Measurements from ENCODE around the gene FOS. TPM values are rescaled to one million over a fixed set of nuclear protein-coding genes. Genes with fewer than 3 reads are reported as not detected.

FOS gene
- total and polyA plus RNA-seq, 2 of the 13 experiments (the other 11 are each of a cell fraction or from before 2014, with no cell fraction given), result 15.9 to 24.2 TPM

- TF ChIP-seq IRF9 (CRISPR knock-in tag; IDR thresholded peaks at IDR 0.05; ENCODE audit: borderline replicate concordance) (0 out of 2 replicates have a peak, but pooled peaks have one; percentile 19), TEF (CRISPR knock-in tag; IDR thresholded peaks at IDR 0.05) (no peak), KLF16 (CRISPR knock-in tag; IDR thresholded peaks at IDR 0.05) (no peak), NR0B2 (CRISPR knock-in tag; IDR thresholded peaks at IDR 0.05) (0 out of 2 replicates have a peak, but pooled peaks have one; percentile 29), ZBTB39 (CRISPR knock-in tag; IDR thresholded peaks at IDR 0.05) (no peak), ZSCAN22 (CRISPR knock-in tag; IDR thresholded peaks at IDR 0.05) (no peak), USF2 (IDR thresholded peaks at IDR 0.05; ENCODE audit: low read depth, low read length) (no peak), USF2 (CRISPR knock-in tag; IDR thresholded peaks at IDR 0.05; ENCODE audit: borderline replicate concordance) (peak; percentile 33; the same call in 1 of the 2 replicates), ZZZ3 (CRISPR knock-in tag; IDR thresholded peaks at IDR 0.05; ENCODE audit: borderline replicate concordance) (no peak), ZBTB20 (CRISPR knock-in tag; IDR thresholded peaks at IDR 0.05; ENCODE audit: borderline replicate concordance, low read depth) (no peak), ZNF800 (CRISPR knock-in tag; IDR thresholded peaks at IDR 0.05) (peak; percentile 93), ZNF350 (CRISPR knock-in tag; IDR thresholded peaks at IDR 0.05; ENCODE audit: borderline replicate concordance, low read depth) (0 out of 2 replicates have a peak, but pooled peaks have one; percentile 19), RXRA (CRISPR knock-in tag; IDR thresholded peaks at IDR 0.05) (peak; percentile 42; the same call in 1 of the 2 replicates), HMGXB4 (CRISPR knock-in tag; IDR thresholded peaks at IDR 0.05; ENCODE audit: borderline replicate concordance in 1 of 2, low read depth in 1 of 2) (peak in 1 of 2 experiments; percentile 60; a peak in 1 of 4 replicates), MYC (CRISPR knock-in tag; IDR thresholded peaks at IDR 0.05; ENCODE audit: borderline replicate concordance) (0 out of 2 replicates have a peak, but pooled peaks have one; percentile 47)
Observed at GRCh38 chr14:75277008-75277814, 1.4 kb upstream of the FOS start (continued).
